HG02623 (cell line): Measurements from ENCODE around the gene EIF4E.
"Not testable (repeated sequence)": the region's sequence is repeated elsewhere in the genome, so short reads cannot be mapped to it uniquely, and the experiment has no call there.

ENCODE experiments used
- ATAC-seq: cut with Tn5 transposase; IDR thresholded peaks from one replicate; pipeline ENCODE4 v1.9.1; 2021; ENCODE audit warnings: moderate library complexity; ENCODE audit not compliant: unreplicated experiment

Gene EIF4E

DNA sequence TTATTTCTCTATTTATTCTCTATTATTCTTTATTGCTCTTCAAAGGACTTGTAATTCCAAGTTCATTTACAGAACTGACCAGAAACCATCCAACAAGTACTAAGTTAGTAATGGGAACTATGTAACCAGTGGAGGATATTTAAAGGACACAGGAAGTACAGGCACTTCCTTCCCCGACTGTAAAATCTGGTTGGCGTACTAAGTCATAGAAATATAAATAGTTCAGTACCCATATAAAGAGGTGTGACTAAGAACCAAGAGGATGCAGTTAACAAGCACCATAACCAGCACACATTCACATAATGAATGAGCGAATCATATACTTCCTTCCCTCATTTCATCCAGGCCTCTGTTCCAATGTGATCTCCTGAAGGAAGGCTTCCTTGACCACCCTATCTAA is 3.6 kb upstream of the EIF4E start:
- ATAC-seq = no peak

DNA sequence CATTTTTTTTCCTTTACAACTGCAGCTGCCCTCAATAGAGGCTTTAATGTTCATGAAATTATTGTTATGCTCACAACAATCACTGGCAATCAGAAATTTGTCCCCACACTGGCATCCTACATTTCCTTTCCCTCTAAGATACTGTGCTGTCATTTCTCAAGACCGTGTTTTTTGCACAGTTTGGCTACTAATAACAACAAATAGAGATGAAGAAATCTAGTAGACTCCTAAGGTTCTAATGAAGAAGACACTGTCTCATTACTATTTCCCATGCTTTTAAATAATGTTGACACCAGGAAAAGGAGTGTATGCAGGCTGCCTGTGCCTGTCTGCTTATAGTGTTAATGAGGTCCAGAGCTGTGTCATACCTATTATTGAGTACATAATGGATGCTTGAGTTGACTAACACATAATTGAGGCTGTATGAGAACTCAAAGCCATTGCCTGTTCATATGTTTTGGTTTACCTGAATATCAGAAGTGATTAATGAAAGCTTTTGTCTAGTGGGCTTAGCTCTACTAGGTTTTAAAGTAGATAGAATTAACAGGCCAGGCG is 1.5 kb upstream of the EIF4E start:
- no peak for ATAC-seq

DNA sequence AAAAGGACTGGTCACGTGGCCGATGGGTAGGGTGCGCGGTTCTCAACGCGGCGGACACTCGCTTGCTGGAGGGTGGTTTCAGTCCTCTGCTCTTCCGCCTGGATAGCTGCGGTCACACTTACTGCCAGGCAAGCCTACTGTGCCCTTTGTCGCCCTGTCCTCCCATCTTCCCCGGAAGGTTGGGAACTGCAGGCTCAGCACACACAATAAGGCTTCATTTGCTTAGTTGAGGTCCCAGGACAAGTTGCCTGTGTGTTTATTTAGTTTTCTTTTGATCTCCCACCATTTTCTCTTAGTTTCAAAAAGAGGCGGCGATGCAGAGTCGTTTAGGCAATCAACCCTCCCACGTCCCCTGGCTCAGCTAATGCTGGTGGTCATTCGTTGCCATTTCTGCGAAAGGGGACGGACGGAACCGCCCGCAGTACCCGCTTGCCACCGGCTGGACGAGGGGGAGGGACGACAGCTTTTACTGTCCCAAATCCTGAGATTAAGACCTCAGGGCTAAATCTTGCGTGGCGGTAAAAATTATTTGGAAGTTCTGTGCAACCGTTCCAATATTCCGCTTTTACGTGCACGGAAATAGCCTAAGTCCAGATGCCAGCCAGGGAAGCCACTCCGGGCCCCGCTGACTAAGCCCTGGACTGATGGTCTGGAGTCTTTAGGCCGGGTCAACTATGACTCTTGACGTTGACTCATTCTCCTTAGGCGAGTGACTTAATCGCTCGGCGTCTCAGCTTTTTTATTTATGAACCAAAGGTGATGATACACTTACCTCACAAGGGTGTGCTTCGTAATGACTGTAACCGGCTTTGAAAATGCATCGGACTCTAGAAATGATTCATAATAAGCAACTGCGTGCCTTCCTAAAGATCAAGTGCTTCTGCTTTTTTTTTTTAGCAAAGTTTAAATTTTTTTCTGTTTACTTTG is 671 bp upstream of the EIF4E start:
- peak; percentile 38 for ATAC-seq

DNA sequence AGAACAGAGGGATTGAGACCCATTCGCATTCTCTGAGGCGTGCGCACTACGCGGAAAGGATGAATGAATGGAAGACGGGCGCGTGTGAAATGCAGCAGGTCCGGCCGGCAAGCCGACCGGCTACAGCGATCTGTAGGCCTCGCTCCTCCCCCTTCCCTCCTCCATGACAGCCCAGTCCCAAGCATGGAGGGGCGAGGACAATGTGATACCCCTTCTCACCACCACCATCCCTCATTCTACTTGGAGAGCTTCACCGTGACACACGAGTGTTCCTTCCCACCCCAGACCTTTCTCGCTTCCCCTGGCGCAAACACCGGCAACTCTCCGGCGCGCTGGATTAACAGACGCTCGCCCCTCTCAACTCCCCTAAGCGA is 815 bp downstream of the EIF4E start:
- peak; percentile 34 for ATAC-seq

DNA sequence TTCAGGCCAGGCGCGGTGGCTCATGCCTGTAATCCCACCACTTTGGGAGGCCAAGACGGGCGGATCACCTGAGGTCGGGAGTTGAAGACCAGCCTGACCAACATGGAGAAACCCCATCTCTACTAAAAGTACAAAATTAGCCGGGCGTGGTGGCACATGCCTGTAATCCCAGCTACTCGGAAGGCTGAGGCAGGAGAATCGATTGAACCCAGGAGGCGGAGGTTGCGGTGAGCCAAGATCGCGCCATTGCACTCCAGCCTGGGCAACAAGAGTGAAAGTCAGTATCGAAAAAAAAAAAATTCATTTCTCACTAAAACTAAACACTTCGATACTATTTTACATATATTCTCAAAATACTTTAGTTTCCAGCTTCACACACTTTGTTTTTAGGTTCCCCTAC is 2.7 kb downstream of the EIF4E start:
- not testable (repeated sequence) for ATAC-seq

DNA sequence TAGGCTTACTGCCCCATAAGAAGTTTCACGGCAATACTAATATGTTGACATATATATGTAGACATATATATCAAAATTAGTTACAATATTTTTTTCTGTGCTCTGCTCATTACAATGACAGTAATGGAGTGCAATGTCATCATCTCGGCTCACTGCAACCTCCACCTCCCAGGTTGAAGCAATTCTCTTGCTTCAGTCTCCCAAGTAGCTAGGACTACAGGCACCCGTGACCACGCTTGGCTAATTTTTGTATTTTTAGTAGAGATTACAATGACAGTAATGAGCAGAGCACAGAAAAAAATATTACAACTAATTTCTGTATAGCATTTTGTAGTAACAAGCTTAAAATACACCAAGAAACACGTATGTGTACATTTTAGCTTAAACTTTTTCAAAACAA is 7.6 kb downstream of the EIF4E start:
- ATAC-seq = no peak

DNA sequence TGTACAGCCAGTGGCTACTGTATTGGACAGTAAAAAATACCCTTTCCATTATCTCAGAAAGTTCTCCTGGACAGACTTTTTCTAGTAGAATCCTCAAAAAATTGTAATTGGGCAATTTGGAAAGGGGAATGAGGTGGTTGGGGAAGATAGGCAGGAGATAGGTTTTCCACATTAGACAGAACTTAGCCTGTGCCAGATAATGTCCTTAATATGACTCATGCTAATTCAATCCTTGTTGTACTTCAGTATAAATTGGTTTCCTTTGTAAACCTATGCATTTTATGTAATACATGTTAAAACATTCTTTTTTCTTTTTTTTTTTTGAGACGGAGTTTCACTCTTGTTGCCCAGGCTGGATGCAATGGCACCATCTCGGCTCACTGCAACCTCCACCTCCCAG is 8.9 kb downstream of the EIF4E start:
- no peak for ATAC-seq

DNA sequence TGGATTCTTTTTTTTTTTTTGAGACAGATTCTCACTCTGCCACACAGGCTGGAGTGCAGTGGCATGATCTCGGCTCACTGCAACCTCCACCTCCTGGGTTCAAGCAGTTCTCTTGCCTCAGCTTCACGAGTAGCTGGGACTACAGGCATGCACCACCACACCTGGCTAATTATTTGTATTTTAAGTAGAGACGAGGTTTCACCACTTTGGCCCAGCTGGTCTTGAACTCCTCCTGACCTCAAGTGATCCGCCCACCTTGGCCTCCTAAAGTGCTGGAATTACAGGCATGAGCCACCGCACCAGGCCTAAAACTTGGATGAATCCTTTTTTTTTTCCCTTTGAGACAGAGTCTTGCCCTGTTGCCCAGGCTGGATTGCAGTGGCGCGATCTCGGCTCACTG is 18.2 kb downstream of the EIF4E start:
- ATAC-seq = not testable (repeated sequence)

DNA sequence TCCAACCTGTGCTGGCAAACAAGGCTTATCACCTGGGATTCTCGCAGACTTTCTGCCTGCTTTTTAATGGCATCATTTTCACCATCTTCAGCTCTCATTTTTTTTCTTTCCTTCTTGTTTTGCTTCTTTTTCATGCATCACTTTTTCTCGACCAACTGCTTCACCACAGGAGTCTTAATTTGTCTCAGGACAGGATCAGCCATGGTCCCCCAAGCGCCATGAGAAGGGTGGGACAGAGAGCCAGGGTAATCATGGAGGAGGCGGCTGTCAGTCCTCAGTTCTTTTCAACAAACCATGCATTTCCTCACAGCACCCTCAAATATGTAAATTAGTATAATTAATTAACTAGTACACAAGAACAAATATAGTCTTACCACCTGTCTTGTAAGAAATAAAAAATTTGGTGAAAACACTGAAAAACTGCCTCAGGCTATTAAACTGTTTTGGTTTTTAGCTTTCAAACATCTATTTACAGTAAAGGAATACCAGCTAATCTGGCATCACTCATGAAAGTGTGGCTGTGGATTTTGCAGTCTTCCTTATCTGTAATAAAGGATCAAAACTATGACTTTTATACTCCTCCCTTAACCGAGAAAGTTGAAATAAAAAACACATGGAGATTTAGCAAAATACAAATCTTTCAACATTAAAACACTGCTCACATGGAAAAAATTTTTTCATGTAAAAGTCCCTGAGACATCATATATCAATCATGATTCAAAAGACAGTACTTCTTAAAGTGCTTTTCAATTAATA is 19.1 kb downstream of the EIF4E start:
- no peak for ATAC-seq

DNA sequence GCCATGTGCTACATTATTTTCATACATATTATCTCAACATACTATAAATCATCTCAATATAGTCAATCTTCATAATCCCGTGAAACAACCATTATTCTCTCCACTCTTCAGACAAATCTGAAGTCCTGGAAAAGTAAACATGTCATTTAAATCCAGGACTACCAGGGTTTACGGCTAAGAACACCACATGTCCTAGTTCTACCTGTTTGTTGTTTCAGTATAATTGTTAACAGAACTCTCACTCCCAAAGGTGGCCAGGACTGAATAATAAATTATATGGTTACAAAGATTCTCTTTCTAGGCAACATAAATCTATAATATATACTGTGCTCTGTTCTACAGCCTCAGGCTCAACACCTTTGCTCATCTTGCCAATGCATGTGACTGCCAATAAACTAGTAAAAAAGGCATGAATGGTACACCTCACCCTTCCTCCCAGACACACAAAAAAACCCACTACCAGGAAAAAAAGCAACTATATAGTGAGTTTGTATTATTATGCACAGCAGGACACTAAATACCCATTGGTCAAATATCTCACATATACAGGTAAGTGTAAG is 20.1 kb downstream of the EIF4E start:
- ATAC-seq = no peak

DNA sequence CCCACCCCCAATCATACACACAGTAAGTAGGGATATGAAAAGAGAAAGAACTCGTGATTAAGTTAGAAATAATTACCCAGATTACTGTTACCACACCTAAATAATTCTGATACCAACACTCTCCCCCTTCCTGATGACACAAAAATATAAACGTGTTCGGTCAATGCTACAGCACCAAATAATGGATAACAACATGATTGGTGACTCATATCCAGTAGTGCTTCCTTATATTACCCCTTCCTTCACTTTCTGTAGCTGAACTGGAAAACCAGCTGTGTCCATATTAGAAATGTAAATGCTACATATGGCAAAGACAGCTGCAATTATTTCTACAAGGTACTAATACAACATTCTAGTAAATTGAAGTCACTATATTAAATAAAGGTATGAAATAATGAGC is 20.8 kb downstream of the EIF4E start:
- no peak for ATAC-seq

DNA sequence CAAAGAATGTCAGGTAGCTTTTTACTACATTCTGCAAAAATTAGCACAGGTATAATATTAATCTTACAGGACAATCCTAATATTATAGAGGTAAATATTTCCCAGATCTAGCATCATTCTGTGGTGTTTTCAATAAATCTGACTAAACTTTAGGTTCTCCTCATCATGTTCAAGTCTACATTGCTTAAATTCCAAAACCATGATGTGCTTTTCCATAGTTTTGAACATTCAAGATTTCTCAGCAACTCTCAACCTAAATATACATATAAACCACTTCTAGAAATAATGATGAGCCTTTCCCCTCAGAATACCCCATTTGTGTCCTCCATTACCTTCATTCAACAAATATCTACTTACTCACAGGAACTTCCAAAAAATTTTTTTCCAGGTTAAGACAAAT is 23.1 kb downstream of the EIF4E start:
- ATAC-seq = no peak

DNA sequence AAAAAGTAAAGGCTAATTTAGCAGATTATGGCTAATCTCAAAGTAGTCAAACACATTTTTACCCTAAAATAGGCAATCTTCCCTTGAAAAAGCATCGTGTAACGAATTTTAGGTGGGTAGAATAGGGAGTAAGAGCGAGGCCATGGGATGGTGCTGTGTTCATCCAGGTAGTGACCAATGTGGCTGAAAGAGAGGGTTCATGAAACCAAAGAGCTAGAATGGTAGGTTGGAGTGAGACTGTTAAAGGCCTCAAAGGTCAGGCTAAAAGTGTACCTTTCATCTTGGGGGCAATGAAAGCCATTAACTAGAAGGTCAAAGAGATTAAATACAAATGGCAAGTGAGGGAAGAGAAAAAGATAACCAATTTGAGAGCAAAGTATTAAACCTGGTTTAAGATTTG is 23.6 kb downstream of the EIF4E start:
- ATAC-seq = no peak

DNA sequence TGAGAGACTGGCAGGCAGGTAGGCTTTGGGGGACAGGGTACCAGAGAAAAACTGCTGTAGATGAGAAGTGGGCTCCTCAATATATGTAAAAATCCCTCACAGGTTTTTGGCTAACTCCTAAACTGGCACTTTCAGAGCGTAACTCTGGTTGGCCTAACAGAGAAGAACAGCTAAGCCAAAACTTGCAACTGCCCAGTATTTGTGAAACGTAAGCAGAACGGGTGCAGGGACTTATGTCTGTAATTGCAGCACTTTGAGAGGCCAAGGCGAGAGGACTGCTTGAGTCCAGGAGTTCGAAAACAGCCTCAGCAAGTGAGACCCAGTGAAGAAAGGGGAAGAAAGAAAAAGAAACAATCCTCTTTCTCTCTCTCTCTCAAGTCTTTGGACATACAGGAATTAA is 25.0 kb downstream of the EIF4E start:
- ATAC-seq = no peak

DNA sequence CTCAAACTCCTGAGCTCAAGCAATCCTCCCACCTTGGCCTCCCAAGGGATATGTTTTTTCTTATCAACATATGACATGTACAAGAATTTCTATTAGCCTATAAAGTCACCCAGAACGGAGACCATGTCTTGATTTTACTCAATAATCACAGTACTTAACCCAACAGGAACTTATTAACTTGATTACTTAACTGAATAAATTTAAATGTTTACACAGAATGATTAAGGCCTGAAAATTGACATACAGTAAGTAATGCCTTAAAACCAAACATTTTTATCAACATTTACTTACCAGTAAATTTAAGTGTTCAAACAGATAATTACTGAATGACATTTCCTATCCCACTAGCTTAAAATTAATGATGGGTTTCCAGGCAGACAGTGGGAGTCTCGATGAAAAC is 25.4 kb downstream of the EIF4E start:
- ATAC-seq = no peak

DNA sequence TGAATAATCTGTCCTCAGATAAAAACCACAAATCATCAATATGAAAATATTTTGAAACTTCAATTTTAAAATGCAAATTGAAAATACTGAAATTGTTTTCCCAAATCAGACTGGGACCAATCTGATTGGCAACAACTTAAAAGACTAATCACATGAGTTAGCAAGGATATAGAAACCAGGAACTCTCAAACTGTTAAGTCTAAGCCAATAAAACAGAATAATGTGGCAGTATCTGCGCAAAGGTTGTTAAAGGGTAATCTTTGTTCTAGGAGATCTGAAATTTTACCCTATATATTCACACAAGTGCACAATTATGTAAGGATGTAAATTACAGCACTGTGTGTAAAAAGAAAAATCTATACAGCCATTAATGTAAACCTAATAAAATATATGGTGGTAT is 29.7 kb downstream of the EIF4E start:
- no peak for ATAC-seq

DNA sequence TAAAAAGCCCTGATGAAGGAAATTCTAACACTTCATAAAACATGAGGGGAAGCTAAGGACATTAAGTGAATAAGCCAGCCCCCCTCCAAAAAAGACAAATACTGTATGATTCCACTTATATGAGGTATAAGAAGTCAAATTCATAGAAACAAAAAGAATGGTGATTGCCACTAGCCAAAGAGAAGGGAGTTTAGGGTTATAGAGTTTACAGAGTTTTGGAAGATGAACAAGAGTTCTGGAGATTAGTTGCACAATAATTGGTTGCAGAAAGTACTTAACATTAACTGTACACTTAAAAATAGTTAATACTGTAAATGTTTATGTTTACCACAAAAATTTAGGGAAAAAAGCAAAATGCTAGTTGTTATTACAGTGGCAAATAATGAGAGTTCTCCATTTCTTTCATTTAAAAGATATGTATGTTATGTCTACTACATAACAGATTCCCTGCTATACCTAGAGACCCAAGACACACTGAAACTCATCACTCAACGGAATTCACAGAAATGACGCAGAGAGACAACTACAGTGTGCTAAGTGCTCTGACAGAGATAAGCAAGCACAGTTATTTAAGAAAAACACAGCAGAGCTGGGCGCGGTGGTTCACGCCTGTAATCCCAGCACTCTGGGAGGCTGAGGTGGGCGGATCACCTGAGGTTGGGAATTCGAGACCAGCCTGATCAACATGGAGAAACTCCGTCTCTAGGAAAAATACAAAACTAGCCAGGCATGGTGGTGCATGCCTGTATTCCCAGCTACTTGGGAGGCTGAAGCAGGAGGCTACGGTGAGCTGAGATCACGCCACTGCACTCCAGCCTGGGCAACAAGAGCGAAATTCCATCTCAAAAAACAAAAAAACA is 37.2 kb downstream of the EIF4E start:
- ATAC-seq = no peak

DNA sequence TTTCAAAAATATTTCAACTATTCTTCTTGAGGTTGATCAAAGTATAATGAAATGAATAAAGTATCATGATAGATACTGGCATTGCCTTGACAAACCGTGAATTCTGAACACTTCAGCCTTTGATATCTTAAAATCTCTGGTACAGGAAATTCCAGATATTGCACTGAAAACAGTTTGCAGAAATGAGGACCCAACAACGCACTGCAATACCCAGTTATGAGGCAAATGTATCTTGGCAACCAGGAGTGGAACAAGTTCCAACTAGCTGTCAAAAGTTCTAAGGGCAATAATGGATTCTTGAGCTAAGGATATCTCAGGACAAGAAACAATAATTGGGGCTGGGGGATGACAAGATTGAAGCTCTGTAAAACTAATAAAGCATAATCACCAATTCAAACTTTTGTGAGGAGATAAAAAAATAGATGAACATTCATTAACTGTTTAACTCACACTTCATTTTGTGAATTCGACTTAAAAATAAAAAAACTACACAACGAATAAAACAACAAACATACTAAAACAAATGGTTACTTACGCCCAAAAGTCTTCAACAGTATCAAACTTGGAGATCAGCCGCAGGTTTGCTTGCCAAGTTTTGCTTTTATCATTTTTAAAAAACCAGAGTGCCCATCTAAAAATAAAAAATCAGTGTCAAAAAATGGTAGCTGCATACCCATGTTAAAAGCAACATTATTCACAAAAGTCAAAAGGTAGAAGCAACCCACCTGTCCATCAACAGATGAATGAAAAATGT is 38.1 kb downstream of the EIF4E start:
- no peak for ATAC-seq

DNA sequence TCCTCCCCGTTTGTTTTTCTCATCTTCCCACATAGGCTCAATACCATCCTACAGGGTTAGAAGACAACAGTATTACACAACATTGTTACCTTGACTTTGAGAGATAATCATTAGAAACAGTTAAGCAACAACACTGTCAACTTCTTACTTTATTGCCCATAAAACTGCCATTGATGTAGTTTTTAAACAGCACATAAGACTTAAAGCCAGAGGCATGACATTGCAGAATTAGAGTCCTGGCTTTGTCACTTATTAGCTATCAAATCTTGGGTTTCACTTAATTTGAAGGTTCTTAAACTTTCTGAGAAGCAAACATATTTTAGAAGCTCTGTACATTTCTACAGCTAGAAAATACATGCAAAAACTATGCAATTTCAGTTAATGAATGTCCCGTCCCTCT is 41.8 kb downstream of the EIF4E start:
- no peak for ATAC-seq

DNA sequence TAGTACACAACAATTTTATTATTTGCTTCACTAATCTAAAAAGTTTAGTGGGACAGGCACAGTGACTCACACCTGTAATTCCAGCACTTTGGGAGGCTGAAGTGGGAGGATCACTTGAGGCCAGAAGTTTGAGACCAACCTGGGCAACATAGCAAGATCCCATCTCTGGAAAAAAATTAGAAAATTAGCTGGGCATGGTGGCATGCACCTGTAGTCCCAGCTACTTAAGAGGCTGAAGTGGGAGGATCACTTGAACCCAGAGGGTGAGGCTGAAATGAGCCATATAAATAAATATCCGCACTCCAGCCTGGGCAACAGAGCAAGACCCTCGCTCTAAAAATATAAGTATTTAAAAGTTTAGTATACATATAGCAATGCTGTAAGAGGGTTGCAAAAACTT is 42.6 kb downstream of the EIF4E start:
- ATAC-seq = not testable (repeated sequence)
